Measurements from ENCODE around the gene KIF6.

KIF6 gene

DNA sequence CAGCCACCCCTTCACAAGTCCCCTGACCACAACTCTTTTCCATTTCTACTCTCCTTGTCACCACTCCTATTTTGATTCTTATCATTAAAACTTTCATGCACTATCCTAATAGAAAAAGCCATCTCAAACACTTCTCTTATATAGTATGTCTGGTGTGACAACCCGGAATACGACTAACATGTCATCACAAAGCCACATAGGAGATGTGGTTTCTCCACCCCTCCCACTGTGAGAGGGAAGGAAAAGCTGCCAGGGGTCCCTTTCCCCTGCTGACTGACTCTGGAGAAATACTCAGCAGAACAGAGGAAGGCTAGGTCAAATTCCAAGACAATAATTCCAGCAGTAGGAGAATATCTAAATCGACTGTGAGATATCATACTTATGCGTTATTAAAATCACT, 209.7 kb downstream of the KIF6 start:
- TF ChIP-seq GATA2 (IDR thresholded peaks at IDR 0.05; ENCODE audit: low read depth, low read length) (no peak), GATA3 (IDR thresholded peaks at IDR 0.05; ENCODE audit: low read depth, low read length) (no peak)

DNA sequence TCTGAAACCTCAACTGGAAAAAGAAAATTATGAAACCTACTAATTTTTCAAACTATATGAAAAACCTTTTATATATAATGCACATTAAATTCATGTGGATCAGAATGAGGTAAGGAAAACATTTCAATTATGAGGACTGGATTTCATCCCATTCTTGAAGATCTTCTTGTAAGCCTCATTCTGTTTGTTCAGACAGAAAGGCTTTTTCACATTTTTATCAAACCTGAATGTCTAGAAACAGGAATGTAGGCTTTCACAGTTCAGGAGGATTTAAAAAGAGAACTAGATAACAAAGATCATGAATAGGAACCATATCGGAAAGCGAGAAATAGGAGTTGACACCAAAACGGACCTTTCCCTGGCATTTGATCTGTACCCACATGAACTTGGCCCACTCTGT, 210.2 kb downstream of the KIF6 start:
- TF ChIP-seq GATA3 (IDR thresholded peaks at IDR 0.05; ENCODE audit: low read depth, low read length) (no peak), GATA2 (IDR thresholded peaks at IDR 0.05; ENCODE audit: low read depth, low read length) (no peak)

DNA sequence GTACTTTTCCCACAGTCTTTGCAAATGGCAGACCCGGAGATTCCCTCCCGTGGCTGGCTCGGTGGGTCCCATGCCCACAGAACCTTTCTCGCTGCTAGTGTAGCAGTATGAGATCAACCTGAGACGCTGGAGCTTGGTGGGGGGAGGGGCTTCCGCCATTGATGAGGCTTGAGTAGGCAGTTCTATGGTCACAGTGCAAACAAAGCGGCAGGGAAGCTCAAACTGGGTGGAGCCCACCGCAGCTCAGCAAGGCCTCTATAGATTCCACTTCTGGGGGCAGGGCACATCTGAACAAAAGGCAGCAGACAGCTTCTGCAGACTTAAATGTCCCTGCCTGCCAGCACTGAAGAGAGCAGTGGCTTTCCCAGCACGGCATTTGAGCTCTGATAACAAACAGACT, 216.7 kb downstream of the KIF6 start:
- TF ChIP-seq GATA2 (IDR thresholded peaks at IDR 0.05; ENCODE audit: low read depth, low read length) (no peak), GATA3 (IDR thresholded peaks at IDR 0.05; ENCODE audit: low read depth, low read length) (no peak)

DNA sequence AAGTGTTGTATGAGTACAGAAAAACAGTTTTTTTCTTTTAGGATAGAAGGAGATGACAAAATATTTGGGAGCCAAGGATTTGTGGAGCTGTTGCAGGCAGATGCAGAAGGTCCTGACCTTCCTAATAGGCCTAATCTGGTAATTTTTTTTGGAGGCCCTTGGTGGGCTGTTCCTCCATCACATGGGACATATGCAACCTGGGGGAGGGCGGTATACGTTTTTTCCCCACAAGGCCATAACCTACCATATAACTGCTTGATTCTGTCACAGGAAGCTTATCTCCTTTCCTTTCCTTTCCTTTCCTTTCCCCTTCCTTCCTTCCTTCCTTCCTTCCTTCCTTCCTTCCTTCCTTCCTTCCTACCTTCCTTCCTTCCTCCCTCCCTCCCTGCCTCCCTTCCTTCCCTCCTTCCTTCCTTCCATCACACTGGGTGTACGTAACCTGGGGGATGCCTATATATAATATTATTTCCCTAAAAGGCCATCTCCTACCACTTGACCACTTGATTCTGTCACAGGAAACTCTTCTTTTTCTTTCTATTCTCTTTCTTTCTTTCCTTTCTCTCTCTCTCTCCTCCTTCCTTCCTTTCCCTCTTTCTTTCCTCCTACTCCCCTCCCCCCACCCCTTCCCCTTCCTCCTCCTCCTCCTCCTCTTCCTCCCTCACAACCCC, 217.7 kb downstream of the KIF6 start:
- no peak for TF ChIP-seq GATA3 (IDR thresholded peaks at IDR 0.05; ENCODE audit: low read depth, low read length)
- TF ChIP-seq GATA2 (IDR thresholded peaks at IDR 0.05; ENCODE audit: low read depth, low read length), result no peak

DNA sequence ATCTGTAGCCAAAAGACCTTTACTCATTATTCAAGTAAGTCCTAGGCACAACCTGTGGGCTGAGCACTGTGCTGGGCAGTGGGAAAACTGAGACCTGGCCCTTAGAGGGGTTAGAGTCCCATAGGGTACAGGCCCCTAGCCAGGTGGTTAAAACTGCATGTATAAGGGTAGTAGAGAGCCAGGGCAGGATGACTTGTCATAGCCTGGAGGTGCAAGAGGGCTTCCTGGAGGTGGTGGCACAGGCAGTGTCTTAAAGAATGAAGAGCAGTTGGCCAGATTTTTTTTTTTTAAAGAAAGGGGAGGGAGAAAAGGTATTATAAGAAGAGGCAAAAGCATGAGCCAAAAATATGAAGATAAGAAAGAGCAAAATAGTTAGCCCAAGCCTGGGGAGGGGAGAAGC, 226.2 kb downstream of the KIF6 start:
- TF ChIP-seq GATA3 (IDR thresholded peaks at IDR 0.05; ENCODE audit: low read depth, low read length), result no peak
- TF ChIP-seq GATA2 (IDR thresholded peaks at IDR 0.05; ENCODE audit: low read depth, low read length), result no peak

DNA sequence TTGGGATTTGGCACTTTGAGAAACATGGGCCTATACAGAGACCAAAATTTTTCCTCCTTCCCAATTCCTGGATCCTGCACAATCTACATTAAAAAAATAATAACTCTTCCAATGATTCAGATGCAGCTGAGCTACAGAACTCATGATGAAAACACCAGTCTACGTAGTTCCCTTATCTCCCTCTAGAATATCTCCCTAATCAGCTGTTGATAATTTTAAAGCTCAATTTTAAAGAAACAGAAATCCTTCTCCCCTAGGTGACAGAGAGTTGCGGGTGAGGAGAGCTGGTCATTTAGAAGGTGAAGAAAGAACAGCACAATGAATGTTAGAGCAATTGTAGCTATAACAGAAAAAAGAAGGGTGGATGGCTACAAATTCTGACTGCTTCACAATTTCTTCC, 227.1 kb downstream of the KIF6 start:
- TF ChIP-seq GATA2 (IDR thresholded peaks at IDR 0.05; ENCODE audit: low read depth, low read length), result no peak
- no peak for TF ChIP-seq GATA3 (IDR thresholded peaks at IDR 0.05; ENCODE audit: low read depth, low read length)

DNA sequence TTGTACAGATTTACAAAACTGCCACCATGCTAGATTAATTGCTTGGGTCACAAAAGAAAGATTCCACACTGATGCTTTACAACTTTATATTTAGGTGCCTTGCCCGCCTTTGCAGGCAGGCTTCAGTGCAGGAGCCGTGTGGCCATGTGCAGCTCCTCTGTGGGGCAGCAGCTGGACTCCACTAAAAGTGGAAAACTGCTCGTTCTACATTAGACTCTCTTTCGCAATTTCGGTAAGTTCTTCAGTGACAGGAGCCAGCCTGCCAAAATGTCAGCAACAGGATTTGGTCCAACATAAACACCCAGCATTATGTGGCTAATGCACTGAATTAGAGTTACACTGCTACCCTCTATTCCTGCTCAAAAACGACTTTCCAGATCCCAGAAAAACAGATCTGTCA, 228.3 kb downstream of the KIF6 start:
- TF ChIP-seq GATA2 (IDR thresholded peaks at IDR 0.05; ENCODE audit: low read depth, low read length) (no peak), GATA3 (IDR thresholded peaks at IDR 0.05; ENCODE audit: low read depth, low read length) (no peak)

DNA sequence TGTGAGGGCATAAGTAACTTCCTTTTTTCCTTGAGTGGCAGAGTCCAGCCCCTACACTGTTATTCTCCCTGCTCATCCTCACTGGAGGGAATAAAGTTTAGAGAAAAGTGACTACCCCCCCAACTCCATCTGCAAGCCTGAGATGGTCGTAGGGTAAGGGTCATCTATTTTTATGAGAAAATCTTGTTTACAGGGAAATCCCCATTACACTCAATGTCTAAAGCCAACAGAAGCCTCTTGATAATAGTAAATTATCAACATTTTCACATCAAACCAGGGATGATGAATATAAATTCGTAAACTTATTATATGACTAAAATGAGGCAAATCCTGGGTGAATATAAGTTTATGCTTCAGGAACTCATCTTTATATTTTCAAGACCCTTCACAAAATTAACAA, 228.8 kb downstream of the KIF6 start:
- no peak for TF ChIP-seq GATA3 (IDR thresholded peaks at IDR 0.05; ENCODE audit: low read depth, low read length)
- TF ChIP-seq GATA2 (IDR thresholded peaks at IDR 0.05; ENCODE audit: low read depth, low read length), result no peak

DNA sequence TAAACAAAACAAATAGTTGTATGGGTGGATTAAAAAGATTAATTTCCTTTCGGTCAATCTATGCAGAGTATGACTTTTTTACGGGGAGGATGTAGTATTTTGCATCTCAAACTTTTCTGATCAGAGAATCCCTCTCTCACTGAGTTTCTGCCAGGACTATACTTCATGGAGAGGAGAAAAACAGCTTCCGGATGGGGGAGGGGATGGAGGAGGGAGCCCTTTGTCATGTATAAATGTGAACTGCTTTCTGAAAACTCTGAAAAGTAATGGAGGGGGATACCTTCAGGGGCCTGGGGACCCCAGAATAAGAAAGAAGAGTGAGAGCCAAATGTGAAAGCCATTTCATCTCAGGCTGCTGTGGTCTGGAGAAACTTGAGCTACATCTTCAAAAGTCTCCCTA, 229.6 kb downstream of the KIF6 start:
- no peak for TF ChIP-seq GATA2 (IDR thresholded peaks at IDR 0.05; ENCODE audit: low read depth, low read length)
- no peak for TF ChIP-seq GATA3 (IDR thresholded peaks at IDR 0.05; ENCODE audit: low read depth, low read length)

DNA sequence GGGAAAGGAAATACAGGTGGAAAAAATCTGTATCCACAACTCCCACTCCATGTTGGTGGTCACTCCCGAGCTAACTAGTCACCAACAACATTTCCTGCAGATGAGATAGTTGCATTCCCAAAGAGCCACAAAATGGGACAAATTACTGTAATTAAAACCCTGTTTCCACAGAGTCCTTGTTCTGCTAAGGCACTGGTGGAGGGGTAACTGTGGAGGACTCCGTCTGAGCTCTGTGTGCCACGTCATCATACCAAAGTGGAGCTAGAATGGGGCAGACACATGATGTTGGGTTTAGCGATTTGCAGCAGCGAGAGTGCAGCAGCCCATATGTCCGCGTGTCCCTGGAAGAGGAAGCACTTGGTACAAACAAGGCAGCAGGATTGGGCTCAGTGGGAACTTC, 230.2 kb downstream of the KIF6 start:
- TF ChIP-seq GATA3 (IDR thresholded peaks at IDR 0.05; ENCODE audit: low read depth, low read length), result no peak
- TF ChIP-seq GATA2 (IDR thresholded peaks at IDR 0.05; ENCODE audit: low read depth, low read length), result no peak

DNA sequence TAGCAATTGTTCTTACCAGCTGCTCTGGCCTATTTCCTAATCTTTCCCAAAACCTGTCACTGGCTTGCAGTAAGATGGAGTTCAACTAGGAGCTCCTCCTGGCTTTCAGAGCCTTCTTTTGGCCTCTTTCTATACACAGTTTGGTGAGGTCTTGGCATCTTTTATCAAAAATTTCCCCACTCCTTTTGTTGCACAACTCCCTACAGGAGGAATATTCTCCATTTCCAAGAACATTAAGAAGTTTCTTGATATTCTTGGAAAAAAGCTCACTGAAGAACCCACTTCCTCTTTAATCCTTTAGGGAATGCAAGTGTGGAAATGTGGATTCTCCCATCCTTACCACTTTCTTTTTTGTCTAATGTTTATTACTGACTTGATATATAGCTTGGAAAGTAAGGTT, 231.4 kb downstream of the KIF6 start:
- TF ChIP-seq GATA2 (IDR thresholded peaks at IDR 0.05; ENCODE audit: low read depth, low read length) (no peak), GATA3 (IDR thresholded peaks at IDR 0.05; ENCODE audit: low read depth, low read length) (no peak)

DNA sequence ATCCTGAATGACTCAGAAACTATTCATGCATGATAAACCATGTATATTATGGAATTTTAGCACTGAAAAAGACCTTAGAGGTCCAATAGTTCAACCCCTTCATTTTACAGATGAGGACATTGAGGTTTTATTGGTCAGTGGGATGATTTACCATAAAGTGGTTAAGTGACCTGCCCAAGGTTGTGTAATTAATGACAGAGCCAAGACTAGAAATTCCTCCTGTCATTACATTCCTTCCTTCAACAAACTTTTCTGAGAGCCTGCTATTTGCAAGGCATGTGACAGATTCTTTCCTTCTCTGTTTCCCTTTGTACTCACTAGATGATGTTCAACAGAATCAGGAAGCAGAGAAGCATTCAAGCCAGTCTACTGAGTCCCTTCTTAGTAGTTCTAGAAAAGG, 232.0 kb downstream of the KIF6 start:
- TF ChIP-seq GATA3 (IDR thresholded peaks at IDR 0.05; ENCODE audit: low read depth, low read length) (no peak), GATA2 (IDR thresholded peaks at IDR 0.05; ENCODE audit: low read depth, low read length) (no peak)

DNA sequence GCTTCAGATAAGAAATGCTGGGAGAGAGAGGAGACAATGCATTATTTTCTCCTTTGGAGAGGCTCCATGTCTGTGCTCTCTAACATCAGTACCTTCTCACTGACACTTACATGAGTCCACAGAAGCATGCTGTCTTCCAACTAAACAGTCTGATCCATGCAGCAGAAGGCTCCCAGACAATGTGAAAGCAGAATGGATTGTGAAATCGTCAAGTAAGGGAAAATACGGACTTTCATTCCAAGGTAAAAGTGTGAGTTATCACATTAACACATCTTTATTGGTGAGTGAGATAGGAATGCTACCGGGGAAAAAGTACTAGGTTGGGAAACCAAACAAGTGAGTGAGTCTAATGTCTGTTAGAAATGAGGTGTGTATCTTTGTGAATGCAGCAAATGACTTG, 235.1 kb downstream of the KIF6 start:
- no peak for TF ChIP-seq GATA2 (IDR thresholded peaks at IDR 0.05; ENCODE audit: low read depth, low read length)
- TF ChIP-seq GATA3 (IDR thresholded peaks at IDR 0.05; ENCODE audit: low read depth, low read length), result no peak

DNA sequence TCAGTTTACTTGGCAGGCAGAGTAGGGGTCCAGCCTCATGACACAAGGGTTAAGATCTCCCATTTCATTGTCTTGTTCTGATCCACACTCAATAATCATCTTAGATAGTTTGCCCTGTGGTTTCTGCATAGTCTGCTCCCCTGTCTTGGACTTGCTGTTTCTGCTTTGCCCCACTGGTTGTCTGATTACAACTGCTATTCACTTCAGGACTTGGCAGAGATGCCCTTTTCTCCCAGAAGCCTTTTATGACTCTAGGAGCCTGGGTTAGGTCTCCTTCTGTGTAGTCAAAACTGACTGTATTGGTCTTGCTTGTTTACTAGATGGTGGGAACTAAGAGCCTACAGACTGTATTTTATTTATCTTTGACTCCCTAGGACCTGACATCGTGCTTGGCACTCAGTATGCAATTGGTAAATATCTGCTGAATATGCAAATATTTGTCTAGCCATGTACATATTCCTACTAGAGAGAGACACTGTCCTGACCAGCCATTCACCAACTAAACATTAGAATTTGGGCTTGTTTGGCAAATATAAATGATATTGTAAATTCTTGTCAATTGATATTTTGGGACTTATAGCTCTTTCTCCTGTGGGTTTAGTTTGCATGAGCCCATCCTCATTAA, 236.8 kb downstream of the KIF6 start:
- TF ChIP-seq GATA3 (IDR thresholded peaks at IDR 0.05; ENCODE audit: low read depth, low read length), result no peak

DNA sequence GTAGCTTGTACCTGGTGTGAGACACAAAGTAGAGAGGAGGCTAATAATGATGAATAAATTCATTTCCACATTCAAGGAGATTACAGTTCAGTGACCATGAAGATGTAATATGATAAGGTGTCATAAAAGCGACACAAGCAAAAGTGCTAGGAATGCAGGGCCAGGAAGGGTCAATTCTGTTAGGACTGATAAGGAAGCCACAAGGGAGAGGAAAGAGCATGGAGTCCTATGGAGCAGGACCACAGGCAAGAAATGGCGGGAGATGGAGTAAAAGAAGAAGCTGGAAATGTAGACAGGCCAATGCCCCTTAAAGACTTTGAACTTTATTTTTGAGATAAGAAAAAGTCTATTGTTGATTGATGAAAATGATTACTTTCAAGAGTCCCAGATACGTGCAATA, 240.9 kb downstream of the KIF6 start:
- no peak for TF ChIP-seq GATA3 (IDR thresholded peaks at IDR 0.05; ENCODE audit: low read depth, low read length)
- no peak for TF ChIP-seq GATA2 (IDR thresholded peaks at IDR 0.05; ENCODE audit: low read depth, low read length)

DNA sequence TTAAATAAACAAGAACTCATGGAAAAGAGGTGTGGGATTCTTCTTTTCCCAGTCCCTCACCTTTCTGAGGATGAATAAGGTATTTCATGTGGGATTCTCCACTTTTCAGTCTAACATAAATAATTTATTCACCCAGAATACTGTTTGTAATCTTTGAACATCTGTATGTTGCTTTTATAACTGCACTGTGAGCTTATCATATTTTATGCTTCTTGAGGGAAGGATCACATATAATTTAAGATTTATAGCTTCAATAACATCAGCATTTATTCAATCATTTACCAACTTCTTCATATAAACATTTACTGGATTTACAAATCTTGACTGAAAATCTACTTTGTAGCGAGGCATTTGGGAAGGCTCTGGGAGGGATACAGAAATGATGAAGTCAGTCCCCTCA, 248.5 kb downstream of the KIF6 start:
- TF ChIP-seq GATA3 (IDR thresholded peaks at IDR 0.05; ENCODE audit: low read depth, low read length), result no peak
- TF ChIP-seq GATA2 (IDR thresholded peaks at IDR 0.05; ENCODE audit: low read depth, low read length), result no peak

All from SH-SY5Y (cell line).